Measurements from ENCODE around the gene OSM. TPM values are rescaled to one million over a fixed set of nuclear protein-coding genes. Genes with fewer than 3 reads are reported as not detected.

Gene OSM
- total RNA-seq, 1 experiment from 2014 or later = not detected

DNA sequence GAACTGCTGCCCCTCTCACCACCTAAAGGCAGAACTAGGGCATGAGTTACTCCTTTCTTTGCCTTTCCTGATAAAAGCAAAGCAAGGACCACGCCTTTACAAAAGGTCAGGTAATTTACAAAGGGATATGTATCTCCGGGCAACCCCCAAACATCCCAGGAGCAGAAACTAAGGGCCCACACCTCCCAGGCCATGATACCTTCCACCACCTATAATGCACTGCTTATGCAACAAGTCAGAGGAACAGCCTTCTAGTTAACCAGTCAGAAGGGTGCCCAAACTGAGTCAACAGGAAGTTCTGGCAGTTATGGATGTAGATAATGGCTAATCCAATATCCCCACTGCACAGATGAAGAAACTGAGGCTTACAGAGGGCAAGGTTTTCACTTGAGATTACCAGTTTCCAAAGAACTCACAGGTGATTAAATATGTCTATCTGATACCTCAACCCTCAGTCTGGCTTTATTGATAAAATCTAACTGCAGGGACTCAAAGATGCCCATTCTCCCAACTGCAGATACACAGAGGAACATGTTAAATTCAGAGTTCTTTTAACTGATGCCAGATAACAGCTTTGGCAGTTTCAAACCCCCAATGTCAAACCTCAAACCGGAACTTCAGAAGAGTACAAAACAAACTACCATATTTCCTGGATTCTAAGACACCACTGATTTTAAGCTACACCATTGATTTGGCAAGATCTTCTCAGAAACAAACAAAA, 39.4 kb upstream of the OSM start (continued):
- TF ChIP-seq EZH2phosphoT487 (IDR thresholded peaks at IDR 0.05; ENCODE audit: borderline replicate concordance) = no peak
- TF ChIP-seq, protein P1, sequence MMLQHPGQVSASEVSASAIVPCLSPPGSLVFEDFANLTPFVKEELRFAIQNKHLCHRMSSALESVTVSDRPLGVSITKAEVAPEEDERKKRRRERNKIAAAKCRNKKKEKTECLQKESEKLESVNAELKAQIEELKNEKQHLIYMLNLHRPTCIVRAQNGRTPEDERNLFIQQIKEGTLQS (IDR thresholded peaks at IDR 0.05) = no peak
- no peak for TF ChIP-seq EGR1 (IDR thresholded peaks at IDR 0.05; ENCODE audit: low read depth)
- TF ChIP-seq ZNF274 (IDR thresholded peaks at IDR 0.05; ENCODE audit: low read depth, low read length) = no peak
- TF ChIP-seq SRF (IDR thresholded peaks at IDR 0.05; ENCODE audit: low read depth) = no peak

DNA sequence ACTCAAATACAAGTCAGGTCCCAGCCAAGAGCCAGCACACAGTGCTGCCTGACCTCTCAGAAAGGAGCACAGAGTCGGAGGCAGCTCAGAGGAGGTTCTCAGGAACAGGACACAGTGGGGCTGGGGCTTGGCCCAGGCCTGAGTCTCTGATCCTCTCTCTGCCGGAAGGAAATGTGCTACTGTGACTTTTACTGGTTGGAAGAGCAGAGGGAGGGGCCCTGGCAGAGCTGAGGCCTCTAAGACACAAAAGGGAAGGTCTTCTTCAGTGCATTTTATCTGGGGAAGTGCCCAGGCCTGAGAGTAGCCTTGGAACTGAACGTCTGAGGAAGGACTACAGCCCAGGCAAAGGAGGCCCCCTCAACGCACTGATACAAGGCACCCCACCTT, 38.9 kb upstream of the OSM start:
- no peaks in the 10 kb centered on the region for H3K79me2 ChIP-seq (ENCODE audit: insufficient read depth, low read length)
- no TSS peak for BruUV-seq (replicated peaks)
- ChIA-PET RAD21 (ENCODE audit: low non-redundant PET in 1 of 2, low total read pairs in 2 of 2, uncharacterized antibody in 2 of 2, unreplicated experiment in 2 of 2) (no interaction called here), POLR2A (interaction anchor here (2.3 kb wide), 1 partner anchor 22 kb away, joined by 7 read pairs; the partner anchor contains the start of gene TBC1D10A), CTCF (no interaction called here)
- H3K27me3 ChIP-seq (ENCODE audit: insufficient read depth, low read length) = no peaks in the 10 kb centered on the region
- H3K4me1 ChIP-seq (ENCODE audit: control insufficient read depth in 1 of 2, insufficient read depth in 2 of 2, low read length in 2 of 2) = peaks cover 66 to 92% of the 10 kb centered on the region in 2 experiments
- DNase-seq (ENCODE audit: low read depth, low spot score) (no peak), ATAC-seq (peak; percentile 44)
- peak overlapping the region; percentile 86 for H3K27ac ChIP-seq (ENCODE audit: low read depth, low read length)
- no peaks in the 10 kb centered on the region for H3K9me2 ChIP-seq (ENCODE audit: insufficient read depth)
- H4K20me1 ChIP-seq (ENCODE audit: insufficient read depth) = no peaks in the 10 kb centered on the region
- peak overlapping the region in 1 of 2 experiments; percentile 5; a peak in 1 of 4 replicates for H3K4me3 ChIP-seq (replicated peaks in 1 of 2; ENCODE audit: low read depth in 1 of 2, low read length in 2 of 2)
- H3K9ac ChIP-seq (ENCODE audit: low read length) = peak overlapping the region; percentile 2; the same call in 1 of the 2 replicates
- H3K4me2 ChIP-seq (ENCODE audit: low read length) = peak overlapping the region; percentile 52
- no peak overlapping the region for H2AFZ ChIP-seq (ENCODE audit: low read depth, low read length, poor library complexity, severe bottlenecking)
- intact Hi-C loops (cut with micrococcal nuclease) = no loop called here
- no peaks in the 10 kb centered on the region for H3K9me3 ChIP-seq (ENCODE audit: control insufficient read depth in 1 of 2, insufficient read depth in 1 of 2, low read depth in 1 of 2, low read length in 2 of 2)
- no peaks in the 10 kb centered on the region; a peak in 1 of 4 replicates for H3K36me3 ChIP-seq (ENCODE audit: control insufficient read depth in 1 of 2, insufficient read depth in 2 of 2, low read length in 2 of 2)
- no peak for TF ChIP-seq TCF7L2 (IDR thresholded peaks at IDR 0.05; ENCODE audit: borderline replicate concordance, extremely low read depth, insufficient read depth, insufficient read length)
- TF ChIP-seq, protein P2, sequence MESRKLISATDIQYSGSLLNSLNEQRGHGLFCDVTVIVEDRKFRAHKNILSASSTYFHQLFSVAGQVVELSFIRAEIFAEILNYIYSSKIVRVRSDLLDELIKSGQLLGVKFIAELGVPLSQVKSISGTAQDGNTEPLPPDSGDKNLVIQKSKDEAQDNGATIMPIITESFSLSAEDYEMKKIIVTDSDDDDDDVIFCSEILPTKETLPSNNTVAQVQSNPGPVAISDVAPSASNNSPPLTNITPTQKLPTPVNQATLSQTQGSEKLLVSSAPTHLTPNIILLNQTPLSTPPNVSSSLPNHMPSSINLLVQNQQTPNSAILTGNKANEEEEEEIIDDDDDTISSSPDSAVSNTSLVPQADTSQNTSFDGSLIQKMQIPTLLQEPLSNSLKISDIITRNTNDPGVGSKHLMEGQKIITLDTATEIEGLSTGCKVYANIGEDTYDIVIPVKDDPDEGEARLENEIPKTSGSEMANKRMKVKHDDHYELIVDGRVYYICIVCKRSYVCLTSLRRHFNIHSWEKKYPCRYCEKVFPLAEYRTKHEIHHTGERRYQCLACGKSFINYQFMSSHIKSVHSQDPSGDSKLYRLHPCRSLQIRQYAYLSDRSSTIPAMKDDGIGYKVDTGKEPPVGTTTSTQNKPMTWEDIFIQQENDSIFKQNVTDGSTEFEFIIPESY (IDR thresholded peaks at IDR 0.05; ENCODE audit: extremely low read depth, insufficient replicate concordance, low read length) = no peak
- TF ChIP-seq, protein P3, sequence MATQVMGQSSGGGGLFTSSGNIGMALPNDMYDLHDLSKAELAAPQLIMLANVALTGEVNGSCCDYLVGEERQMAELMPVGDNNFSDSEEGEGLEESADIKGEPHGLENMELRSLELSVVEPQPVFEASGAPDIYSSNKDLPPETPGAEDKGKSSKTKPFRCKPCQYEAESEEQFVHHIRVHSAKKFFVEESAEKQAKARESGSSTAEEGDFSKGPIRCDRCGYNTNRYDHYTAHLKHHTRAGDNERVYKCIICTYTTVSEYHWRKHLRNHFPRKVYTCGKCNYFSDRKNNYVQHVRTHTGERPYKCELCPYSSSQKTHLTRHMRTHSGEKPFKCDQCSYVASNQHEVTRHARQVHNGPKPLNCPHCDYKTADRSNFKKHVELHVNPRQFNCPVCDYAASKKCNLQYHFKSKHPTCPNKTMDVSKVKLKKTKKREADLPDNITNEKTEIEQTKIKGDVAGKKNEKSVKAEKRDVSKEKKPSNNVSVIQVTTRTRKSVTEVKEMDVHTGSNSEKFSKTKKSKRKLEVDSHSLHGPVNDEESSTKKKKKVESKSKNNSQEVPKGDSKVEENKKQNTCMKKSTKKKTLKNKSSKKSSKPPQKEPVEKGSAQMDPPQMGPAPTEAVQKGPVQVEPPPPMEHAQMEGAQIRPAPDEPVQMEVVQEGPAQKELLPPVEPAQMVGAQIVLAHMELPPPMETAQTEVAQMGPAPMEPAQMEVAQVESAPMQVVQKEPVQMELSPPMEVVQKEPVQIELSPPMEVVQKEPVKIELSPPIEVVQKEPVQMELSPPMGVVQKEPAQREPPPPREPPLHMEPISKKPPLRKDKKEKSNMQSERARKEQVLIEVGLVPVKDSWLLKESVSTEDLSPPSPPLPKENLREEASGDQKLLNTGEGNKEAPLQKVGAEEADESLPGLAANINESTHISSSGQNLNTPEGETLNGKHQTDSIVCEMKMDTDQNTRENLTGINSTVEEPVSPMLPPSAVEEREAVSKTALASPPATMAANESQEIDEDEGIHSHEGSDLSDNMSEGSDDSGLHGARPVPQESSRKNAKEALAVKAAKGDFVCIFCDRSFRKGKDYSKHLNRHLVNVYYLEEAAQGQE (IDR thresholded peaks at IDR 0.05; ENCODE audit: low read depth) = no peak
- no peak for TF ChIP-seq EZH2phosphoT487 (IDR thresholded peaks at IDR 0.05; ENCODE audit: borderline replicate concordance)
- no peak for TF ChIP-seq EGR1 (IDR thresholded peaks at IDR 0.05; ENCODE audit: low read depth)
- TF ChIP-seq JUND (IDR thresholded peaks at IDR 0.05) = no peak
- TF ChIP-seq, protein P4, sequence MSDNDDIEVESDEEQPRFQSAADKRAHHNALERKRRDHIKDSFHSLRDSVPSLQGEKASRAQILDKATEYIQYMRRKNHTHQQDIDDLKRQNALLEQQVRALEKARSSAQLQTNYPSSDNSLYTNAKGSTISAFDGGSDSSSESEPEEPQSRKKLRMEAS (IDR thresholded peaks at IDR 0.05) = no peak
- no peak for TF ChIP-seq ELF1 (IDR thresholded peaks at IDR 0.05; ENCODE audit: borderline replicate concordance, low read depth)
- no peak for TF ChIP-seq FOSL1 (IDR thresholded peaks at IDR 0.05; ENCODE audit: low read depth)
- TF ChIP-seq CBX3 (IDR thresholded peaks at IDR 0.05; ENCODE audit: low read depth) = no peak
- TF ChIP-seq, protein P5, sequence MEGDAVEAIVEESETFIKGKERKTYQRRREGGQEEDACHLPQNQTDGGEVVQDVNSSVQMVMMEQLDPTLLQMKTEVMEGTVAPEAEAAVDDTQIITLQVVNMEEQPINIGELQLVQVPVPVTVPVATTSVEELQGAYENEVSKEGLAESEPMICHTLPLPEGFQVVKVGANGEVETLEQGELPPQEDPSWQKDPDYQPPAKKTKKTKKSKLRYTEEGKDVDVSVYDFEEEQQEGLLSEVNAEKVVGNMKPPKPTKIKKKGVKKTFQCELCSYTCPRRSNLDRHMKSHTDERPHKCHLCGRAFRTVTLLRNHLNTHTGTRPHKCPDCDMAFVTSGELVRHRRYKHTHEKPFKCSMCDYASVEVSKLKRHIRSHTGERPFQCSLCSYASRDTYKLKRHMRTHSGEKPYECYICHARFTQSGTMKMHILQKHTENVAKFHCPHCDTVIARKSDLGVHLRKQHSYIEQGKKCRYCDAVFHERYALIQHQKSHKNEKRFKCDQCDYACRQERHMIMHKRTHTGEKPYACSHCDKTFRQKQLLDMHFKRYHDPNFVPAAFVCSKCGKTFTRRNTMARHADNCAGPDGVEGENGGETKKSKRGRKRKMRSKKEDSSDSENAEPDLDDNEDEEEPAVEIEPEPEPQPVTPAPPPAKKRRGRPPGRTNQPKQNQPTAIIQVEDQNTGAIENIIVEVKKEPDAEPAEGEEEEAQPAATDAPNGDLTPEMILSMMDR (IDR thresholded peaks at IDR 0.05 in 2 of 3, conservative IDR thresholded peaks at IDR 0.05 in 1 of 3; ENCODE audit: borderline replicate concordance in 1 of 3, insufficient read depth in 1 of 3, low read depth in 2 of 3, low read length in 2 of 3) = no peak
- no peak for TF ChIP-seq SIN3A (IDR thresholded peaks at IDR 0.05; ENCODE audit: low read depth)
- no peak for TF ChIP-seq CEBPB (IDR thresholded peaks at IDR 0.05; ENCODE audit: low read depth)

Data from HCT116 (cell line).